ENCODE measurements around the gene BHLHE40. TPM values are rescaled to one million over a fixed set of nuclear protein-coding genes. Genes with fewer than 3 reads are reported as not detected.

The BHLHE40 gene
- total RNA-seq, 1 donor from 2014 or later, result 2.9 TPM

DNA sequence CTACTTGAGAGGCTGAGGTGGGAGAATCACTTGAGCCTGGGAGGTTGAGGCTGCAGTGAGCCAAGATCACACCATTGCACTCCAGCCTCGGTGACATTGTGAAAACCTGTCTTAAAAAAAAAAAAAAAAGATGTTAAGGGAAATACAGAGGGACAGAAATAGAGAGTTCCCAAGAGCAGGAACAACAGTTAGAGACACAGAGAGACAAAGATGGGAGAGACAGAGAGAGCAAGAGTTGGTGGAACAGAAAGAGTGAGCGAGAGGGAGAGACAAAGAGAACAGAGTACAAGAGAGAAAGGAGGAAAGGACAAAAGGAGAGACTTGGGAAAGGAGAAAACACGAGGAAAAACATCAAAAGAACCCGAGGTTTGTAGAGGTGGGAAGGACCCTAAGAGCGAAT, 35.8 kb downstream of the BHLHE40 start:
- DNase-seq (ENCODE audit: low spot score in 2 of 2) (no peak), FAIRE-seq (no peak)

DNA sequence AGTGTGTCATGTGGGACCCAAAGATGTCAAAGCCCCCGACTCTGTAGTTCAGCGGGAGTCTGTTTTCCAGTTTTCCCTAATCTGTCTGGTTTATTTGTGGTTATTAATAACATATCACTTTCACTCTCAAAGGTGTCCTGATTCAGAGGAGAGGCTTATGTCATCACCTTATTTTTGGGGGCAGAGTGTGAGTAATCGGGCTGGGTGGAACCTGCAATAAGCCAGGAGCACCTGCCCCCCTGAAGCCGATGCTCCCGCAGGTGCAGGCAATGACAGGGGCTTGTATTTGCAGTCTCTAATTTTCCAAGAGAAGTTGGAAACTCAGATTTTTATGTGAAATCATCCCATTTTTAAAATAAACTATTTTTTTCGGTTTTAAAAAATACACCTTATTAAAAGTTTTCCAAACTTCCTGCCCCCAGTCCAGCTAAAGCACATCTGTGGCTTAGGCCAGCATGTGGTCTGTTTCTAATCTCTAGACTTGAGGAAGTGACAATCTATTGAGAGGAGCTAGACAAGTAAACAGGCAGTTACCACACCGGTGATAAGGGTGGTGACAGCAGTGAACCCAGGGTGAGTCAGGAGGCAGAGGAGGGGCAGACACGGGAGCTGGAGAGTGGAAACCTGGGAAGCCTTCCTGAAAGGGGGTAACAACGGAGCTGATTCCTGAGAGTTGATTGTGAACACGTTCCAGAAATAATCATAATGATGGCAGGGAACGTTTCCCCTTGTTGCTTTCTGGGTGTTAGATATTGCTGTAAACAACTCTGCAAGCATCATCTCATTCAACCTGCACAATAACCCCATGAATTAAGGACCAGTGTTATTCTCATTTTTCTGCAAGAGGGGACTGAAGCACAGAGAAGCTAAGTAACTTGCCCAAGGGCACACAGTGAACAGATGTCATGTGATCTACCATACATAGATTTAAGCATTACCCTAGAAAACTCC, 37.2 kb downstream of the BHLHE40 start:
- no peak for DNase-seq (ENCODE audit: low spot score in 2 of 2)
- FAIRE-seq, result no peak

DNA sequence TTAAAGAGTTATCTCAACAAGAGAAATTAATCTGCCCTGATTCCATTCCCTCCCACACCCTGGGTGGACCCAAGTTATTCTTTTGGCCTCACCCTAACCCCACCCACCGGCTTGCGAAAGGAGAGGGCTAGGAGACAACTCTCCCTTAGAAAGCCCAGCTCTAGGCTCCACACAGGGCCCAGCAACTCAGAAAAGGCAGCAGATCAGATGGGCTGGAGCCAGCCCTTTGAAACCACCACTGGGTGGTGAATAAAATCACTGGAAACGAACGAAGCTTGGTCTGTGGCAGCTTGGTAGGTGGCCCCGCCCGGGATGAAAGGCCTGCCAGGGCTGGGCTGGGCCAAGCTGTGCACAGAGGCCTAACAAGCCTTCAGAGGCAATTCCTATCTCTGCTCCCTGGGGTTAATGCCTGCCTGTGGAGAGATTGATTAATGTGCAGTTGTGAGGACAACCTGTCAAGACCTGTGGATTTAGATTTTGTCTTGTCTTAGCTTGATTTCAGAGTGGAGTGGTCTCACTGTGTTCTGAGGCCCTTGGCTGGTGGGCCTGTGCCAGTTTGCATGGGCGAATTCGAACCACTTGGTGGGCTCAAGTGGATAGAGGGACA, 38.8 kb downstream of the BHLHE40 start:
- no peak for DNase-seq (ENCODE audit: low spot score in 2 of 2)
- FAIRE-seq, result no peak

DNA sequence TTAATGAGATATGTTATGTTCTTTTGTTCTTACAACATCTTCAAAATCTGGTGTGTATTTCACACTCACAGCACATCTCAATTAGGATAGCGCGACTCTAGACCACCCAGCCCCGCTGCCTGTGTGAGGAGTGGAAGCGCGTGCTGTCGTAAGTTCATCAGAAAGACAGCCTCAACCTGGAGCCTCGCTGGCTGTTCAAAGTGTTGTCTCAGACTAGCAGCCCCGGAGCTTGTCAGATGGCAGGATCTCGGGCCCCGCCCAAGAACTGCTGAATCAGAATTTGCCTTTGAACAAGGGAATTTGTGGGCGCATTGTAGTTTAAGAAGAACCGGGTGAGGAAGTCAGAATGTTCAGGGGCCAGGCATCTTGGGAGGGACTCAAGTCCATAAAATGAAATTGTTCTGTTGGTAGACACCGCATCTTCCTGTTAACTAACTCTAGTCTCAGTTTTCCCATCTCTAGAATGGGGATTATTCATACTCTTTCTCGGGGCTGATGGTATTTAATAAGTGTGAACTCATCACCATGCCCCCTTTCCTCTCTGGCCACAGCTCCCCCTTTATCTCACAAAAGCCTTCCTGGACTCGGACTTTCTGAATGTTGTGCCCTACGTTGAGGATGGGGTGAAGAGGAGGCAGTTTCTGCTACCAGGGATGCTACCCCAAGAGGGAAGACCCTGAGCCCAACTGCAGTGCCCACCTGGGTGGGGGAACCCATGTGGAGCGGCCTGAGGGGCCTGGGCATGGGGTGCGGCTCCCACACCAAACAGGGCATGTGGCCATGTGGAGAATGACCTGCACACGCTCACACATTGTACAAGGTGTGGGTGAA, 40.4 kb downstream of the BHLHE40 start:
- no peak for FAIRE-seq
- DNase-seq (ENCODE audit: low spot score in 2 of 2), result no peak

DNA sequence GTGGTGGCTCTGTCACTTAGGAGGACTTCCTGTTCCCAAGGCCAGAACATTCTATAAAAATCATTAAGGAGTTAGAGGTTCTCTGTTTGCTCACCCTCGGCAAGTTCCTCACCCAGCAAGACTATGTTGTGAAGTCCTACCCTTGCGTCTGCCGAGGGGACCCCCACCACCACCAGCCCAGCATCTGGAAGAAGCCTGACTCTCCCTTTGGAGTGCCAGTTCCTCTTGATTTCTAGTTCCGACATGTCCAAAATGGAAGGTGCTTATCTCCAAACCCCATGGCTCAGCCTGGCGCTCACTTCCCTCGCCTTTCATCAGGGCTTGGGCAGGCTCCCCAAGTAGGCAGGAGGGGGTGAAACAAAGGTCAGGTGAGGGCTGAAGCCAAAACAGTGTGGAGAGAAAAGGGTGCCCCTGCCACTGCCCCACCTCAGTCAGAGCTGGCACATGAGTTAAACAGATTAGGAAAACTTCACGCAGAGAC, 41.0 kb downstream of the BHLHE40 start:
- no peak for DNase-seq (ENCODE audit: low spot score in 2 of 2)
- no peak for FAIRE-seq

DNA sequence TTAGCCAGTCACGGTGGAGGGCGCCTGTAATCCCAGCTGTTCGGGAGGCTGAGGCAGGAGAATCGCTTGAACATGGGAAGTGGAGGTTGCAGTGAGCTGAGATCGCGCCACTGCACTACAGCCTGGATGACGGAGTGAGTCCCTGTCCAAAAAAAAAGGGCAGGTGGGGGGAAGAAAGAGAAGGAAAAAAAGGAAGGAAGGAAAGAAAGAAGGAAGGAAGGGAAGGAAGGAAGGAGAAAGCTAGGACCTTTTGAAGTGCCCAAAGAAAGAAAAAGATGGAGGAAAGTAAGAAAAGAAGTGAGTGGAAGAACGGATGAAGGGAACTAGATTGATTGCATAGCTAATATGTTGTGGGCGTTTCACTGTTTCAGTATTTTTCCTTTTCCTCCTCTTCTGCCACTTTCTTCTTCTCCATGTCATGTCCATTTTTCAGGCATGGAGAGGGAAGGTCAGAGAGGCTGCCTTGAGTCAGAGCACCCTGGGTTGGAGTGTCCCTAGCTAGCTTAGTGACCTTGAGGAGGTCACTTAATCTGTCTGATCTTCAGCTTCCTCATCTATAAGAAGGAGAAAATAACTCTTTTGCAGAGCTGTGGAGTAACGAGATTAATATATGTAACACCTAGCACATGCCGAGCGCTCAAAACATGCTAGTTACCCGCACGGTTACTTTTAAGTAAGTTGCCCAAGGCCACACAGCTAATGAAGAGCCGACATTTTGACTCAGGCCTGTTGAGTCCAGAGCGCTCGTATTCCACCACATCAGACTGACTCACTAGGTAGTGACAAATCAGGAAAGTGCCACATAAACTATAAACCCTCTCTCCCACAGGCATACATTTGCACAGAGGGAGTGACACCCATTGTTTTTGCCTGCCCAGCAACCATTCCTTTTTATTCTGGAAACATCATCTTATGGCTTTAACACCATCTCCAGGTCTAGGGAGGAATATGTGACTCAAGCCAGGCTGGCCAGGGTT, 42.2 kb downstream of the BHLHE40 start:
- DNase-seq (ENCODE audit: low spot score in 2 of 2) (no peak), FAIRE-seq (no peak)

DNA sequence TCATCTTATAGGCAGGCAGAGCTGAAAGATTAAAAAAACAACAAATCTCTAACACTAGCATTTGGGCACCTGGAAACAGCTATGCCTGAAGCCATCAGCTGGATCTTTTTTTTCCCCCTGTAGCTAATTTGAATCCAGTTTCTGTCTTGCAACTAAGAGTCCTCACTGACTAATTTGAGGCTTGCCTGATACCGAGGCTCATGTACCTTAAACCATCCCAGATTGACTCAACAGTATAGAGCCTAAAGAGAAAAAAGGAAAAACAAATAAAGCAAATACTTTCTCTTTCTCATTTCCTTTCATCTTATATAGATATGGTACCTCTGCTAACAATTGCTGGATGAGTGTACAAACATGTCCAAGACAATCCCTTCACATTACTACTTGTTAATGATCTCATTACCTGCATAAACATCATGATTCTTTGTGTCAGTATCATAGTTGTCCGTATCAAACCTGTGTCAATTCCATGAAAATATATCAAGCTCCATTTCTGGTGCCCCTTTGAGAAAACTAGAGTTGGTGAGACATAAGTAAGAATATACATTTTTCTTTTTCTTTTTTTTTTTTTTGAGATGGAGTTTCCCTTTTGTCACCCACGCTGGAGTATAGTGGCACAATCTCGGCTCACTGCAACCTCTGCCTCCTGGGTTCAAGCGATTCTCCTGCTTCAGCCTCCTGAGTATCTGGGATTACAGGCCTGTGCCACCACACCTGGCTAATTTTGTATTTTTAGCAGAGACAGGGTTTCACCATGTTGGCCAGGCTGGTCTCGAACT, 43.1 kb downstream of the BHLHE40 start:
- FAIRE-seq (no peak), DNase-seq (ENCODE audit: low spot score in 2 of 2) (no peak)

DNA sequence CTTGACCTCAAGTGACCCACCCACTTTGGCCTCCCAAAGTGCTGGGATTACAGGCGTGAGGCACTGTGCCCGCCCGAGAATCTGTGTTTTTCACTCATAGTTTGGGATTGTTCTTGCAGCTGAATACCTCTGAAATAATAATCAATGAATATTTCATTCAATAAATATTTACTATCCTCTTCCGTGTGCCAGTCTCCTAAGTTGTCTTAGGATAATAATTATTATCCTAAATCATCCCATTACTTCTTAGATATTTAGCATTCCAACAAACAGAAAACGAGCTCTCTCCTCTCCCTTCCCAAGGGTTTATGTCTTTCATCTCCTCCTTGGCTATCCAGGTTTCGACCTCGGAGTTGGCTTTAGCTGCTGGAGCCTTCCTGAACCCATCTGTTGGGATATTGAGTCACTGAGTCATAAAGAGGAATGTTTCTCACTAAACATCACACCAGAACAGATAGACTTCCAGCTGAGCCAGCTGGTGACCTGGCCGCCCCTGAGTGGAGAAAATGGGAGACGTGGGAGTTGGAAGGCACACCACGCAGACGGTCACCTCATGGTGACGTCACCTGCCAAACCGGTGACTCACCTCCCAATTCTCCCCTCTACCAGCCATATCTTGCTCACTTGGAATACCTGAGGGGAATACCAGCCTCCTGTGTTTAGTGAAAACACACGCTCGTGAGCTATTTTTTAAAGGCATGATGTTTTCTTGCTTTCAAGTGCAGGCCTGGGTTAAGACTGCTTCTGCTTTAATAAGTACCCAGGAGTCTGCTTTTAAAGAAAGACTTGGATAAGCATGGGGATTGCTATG, 43.9 kb downstream of the BHLHE40 start:
- FAIRE-seq (no peak), DNase-seq (ENCODE audit: low spot score in 2 of 2) (no peak)

DNA sequence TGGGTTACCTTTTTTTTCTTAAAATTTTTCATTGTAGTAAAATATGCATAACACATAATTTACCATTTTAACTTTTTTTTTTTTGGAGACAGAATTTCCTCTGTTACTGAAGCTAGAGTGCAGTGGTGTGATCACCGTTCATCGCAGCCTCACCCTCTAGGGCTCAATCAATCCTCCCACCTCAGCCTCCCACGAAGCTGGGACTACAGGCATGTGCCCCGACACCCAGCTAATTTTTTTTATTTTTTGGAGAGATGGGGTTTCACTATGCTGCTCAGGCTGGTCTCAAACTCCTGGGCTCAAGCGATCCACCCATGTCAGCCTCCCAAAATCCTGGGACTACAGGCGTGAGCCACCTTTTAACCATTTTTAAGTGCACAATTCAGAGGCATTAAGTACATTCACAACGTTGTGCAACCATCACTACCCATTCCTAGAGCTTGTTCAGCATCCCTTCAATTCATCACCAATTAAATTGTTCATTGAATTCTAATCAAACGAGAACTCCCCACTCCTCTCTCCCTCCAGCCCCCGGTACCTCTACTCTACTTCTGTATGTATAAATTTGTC, 44.6 kb downstream of the BHLHE40 start:
- DNase-seq (ENCODE audit: low spot score in 2 of 2), result no peak
- FAIRE-seq, result no peak

DNA sequence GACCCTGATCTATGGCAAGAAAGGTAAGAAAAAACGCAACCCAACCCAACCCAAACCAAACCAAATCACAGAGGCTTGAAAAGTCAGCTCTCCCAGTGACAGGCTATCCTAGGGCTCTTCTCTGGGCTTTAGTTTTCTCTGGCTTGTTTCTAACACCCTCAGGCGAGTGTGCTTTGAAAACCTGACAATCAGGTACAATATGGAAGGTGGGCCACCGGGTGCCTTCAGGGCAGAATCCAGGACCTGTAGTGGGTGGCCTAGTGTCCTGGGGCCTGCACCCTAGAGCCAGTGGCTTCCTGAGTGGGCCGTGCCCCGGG, 46.8 kb downstream of the BHLHE40 start:
- FAIRE-seq, result no peak
- DNase-seq (ENCODE audit: low spot score in 2 of 2), result no peak

DNA sequence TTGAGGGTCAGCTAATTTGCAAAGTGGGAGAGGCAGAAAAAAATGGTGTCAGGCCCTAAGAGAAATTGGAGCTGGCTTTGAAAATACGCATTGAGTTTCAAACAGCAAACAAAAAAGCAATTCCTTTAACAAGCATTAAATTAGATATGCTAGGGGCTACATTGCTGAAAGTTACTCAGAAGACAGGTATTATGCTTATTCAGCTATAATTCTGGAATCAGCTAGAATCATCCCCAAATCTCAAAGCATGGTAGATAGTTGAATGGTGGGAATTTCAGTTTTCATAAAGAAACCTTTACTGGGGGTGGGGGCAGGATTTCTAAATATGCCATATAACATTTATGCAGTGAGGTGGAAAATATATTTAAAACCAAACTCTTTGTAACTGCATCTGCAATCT, 50.5 kb downstream of the BHLHE40 start:
- DNase-seq (ENCODE audit: low spot score in 2 of 2) (no peak), FAIRE-seq (no peak)

DNA sequence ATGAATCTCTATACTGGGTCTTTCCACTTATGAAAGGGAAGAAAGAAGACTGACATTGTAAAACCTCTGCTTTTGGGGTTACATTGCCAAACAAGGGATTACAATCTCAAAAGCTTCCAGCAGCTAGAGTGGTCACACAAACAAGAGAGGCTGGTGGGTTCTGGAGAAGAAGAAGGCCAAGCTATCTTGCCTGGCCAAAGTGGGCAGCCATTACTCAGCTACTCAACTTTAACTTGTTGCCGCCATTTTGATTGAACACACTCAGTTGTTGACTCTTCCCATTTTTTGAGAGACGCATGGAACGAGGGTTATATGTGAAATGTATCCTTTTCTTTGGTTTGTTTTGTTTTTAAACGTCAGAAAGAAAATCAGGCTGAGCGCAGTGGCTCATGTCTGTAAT, 50.9 kb downstream of the BHLHE40 start:
- DNase-seq (ENCODE audit: low spot score in 2 of 2), result no peak
- no peak for FAIRE-seq

DNA sequence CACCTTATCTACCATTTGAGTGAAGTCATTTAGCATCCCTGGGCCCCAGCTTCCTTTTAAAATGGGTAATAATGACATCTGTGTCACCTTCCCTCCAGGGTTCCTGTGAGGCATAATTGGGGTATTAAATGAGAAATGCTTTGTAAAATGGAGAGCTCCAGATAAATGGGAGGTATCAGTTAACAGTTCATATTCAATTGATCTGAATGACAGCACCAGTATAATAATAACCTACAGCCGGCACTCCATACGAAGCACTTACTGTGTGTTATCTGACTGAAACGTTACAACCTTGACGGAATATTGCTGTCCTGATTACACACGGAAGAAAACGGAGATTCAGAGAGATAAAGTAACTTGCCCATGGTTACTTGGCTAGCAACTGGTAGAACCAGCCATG, 53.6 kb downstream of the BHLHE40 start:
- DNase-seq (ENCODE audit: low spot score in 2 of 2), result no peak
- no peak for FAIRE-seq

Other genes starting within 250 kb of the BHLHE40 start
- gene ARL8B, start 142.9 kb downstream of the BHLHE40 start, total RNA-seq, result 81.1 TPM
- gene EDEM1, start 208.3 kb downstream of the BHLHE40 start, total RNA-seq, result 5.3 TPM